Retinal pigment epithelial cell (primary cell): ENCODE measurements around the gene NR4A1.

Source experiments
- DNase-seq: peaks from one replicate; pipeline ENCODE4 v3.0.0-alpha.2; 2010; ENCODE audit warnings: low read depth
- H3K4me3 ChIP-seq: 2 replicates; pipeline ENCODE4 v1.5.1; 2011; ENCODE audit warnings: mild to moderate bottlenecking, low read length, control low read depth, moderate library complexity
- CTCF ChIP-seq: conservative IDR thresholded peaks from 2 replicates; pipeline ENCODE4 v1.5.1; 2011; ENCODE audit warnings: low read depth, low read length, control low read depth, inconsistent platforms

NR4A1 gene

GRCh38 chr12:52036587-52037171 lies 14.6 kb upstream of the NR4A1 start:
- no peak for TF ChIP-seq CTCF
- no peak for DNase-seq
- H3K4me3 ChIP-seq: peak overlapping the region; percentile 42

- no peak for DNase-seq
- TF ChIP-seq CTCF: peak; percentile 13
- peak overlapping the region; percentile 76 for H3K4me3 ChIP-seq
Measured at GRCh38 chr12:52037248-52037861, 13.9 kb upstream of the NR4A1 start.

GRCh38 chr12:52038447-52038846 lies 12.8 kb upstream of the NR4A1 start:
- H3K4me3 ChIP-seq: peak overlapping the region; percentile 32
- peak; percentile 2 for TF ChIP-seq CTCF
- peak; percentile 69 for DNase-seq

GRCh38 chr12:52041035-52041434 lies 10.2 kb upstream of the NR4A1 start:
- TF ChIP-seq CTCF: no peak
- DNase-seq: no peak
- no peak overlapping the region for H3K4me3 ChIP-seq

GRCh38 chr12:52041695-52042123 lies 9.5 kb upstream of the NR4A1 start:
- no peak for DNase-seq
- no peak for TF ChIP-seq CTCF
- H3K4me3 ChIP-seq: no peak overlapping the region

- no peak for DNase-seq
- no peak for TF ChIP-seq CTCF
Measured at GRCh38 chr12:52042706-52043385, 8.4 kb upstream of the NR4A1 start.

More at GRCh38 chr12:52042706-52043385, 8.4 kb upstream of the NR4A1 start:
- no peak overlapping the region for H3K4me3 ChIP-seq
